GM12875 (cell line): ENCODE results near the gene RBL2.
"Not testable (repeated sequence)": the region's sequence is repeated elsewhere in the genome, so short reads cannot be mapped to it uniquely, and the experiment has no call there.

Experiments
- H3K4me3 ChIP-seq: one replicate; pipeline ENCODE4 v1.5.1; 2011; ENCODE audit warnings: low read depth, low read length, control low read depth
- CTCF ChIP-seq: IDR thresholded peaks from 2 replicates; pipeline ENCODE4 v1.5.1; 2011; ENCODE audit warnings: low read depth, mild to moderate bottlenecking, control low read depth, inconsistent platforms, low read length, moderate library complexity, borderline replicate concordance; ENCODE audit not compliant: insufficient read depth

The RBL2 gene

GRCh38 chr16:53537626-53538025 lies 103.4 kb downstream of the RBL2 start:
- no peak overlapping the region for H3K4me3 ChIP-seq
- TF ChIP-seq CTCF: no peak

DNA sequence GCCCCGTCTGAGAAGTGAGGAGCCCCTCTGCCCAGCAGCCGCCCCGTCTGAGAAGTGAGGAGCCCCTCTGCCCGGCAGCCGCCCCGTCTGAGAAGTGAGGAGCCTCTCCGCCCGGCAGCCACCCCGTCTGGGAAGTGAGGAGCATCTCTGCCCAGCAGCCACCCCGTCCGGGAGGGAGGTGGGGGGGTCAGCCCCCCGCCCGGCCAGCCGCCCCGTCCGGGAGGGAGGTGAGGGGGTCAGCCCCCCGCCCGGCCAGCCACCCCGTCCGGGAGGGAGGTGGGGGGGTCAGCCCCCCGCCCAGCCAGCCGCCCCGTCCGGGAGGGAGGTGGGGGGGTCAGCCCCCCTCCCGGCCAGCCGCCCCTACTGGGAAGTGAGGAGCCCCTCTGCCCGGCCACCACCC lies 105.1 kb downstream of the RBL2 start:
- not testable (repeated sequence) for H3K4me3 ChIP-seq

DNA sequence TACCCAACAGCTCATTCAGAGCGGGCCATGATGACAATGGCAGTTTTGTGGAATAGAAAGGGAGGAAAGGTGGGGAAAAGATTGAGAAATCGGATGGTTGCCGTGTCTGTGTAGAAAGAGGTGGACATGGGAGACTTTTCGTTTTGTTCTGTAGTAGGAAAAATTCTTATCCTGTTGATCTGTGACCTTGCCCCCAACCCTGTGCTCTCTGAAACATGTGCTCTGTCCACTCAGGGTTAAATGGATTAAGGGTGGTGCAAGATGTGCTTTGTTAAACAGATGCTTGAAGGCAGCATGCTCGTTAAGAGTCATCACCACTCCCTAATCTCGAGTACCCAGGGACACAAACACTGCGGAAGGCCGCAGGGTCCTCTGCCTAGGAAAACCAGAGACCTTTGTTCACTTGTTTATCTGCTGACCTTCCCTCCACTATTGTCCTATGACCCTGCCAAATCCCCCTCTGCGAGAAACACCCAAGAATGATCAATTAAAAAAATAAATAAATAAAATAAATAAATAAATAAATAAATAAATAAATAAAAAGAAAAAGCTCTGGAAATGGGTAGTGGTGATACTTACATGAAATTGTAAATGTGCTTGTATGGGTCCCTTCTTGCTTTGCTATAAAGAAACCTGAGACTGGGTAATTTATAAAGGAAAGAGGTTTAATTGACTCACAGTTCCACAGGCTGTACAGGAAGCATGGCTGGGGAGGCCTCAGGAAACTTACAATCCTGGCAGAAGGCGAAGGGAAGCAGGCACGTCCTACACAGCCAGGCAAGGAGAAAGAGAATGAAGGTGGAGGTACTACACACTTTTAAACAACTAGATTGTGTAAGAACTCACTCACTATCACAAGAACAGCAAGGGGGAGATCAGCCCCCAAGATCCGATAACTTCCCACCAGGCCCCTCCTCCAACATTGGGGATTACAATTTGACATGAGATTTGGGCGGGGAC lies 105.8 kb downstream of the RBL2 start:
- H3K4me3 ChIP-seq: not testable (repeated sequence)
